ENCODE results near the gene CFAP46. TPM values are rescaled to one million over a fixed set of nuclear protein-coding genes. Genes with fewer than 3 reads are reported as not detected.

CFAP46 gene
- polyA plus RNA-seq: under 1 TPM; 0.40 to 0.73 TPM

DNA sequence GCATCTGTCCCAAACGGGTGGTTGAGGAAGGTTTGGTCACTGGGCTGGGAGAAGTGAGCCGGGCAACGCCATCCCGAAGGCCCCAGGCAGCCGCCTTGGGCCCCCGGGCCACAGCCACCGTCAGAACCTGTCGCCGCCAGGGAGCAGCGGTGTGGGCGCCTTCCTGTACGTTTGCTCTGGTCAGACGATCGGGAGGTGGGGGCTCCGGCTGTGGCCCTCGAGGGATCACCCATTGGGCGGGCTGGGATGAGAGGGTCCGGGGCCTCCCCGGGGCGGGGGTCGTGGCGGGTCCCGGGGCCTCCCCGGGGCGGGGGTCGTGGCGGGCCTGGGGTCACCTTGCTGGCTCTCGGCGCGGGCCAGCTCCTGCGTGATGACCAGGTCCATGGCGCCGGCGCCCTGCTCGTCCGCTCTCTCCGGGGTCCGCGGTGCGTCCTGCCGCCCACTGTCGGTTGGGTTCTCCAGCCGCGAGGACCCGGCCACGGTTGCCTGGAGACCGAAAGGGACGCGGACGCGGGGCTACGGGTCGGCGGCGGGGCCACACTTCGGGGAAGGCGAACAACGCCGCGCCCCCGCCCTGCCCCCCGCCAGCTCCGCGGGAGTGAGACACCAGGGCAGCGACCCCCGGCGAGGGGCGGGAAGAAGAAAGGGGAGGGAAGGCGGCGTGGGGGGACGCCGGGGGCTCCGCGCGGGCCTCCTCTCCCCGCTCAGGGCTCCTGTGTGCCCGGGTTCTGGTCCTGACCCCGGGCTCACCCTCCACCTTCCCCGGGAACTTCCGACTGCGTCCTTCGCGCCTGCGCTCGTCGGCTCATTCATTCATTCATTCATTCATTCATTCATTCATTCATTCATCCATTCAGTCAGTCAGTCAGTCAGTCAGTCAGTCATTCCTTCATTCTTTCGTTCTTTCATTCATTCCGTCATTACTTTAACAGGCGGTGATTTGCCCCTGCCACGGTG, at the start of gene CFAP46:
Gene CFAP46, minus strand, starts transcription at position 470 of the 957 bp plus-strand sequence. Its CDS starts 86 bp downstream, at position 384.
- no peaks in the 10 kb centered on the region for H3K4me1 ChIP-seq (ENCODE audit: control insufficient read depth in 2 of 2, insufficient read depth in 2 of 2, low read length in 1 of 2)
- H3K9me3 ChIP-seq (ENCODE audit: control insufficient read depth in 2 of 2, insufficient read depth in 1 of 2, low read depth in 1 of 2, low read length in 1 of 2): no peaks in the 10 kb centered on the region
- H3K4me3 ChIP-seq (ENCODE audit: low read depth in 1 of 2, low read length in 2 of 2): peak within 1 kb of the TSS; percentile 23 to 37
- WGBS, 2 donors: 3 to 5% methylated on average over 80 to 90 of the region's 90 CpGs
- no peak within 1 kb of the TSS for H3K27ac ChIP-seq (ENCODE audit: low read depth in 2 of 2, low read length in 1 of 2)
- peaks cover 0 to 3% of the 10 kb centered on the region in 2 donors for H3K27me3 ChIP-seq (ENCODE audit: control insufficient read depth in 1 of 2, insufficient read depth in 2 of 2, low read length in 2 of 2)
- no peaks in the 10 kb centered on the region for H3K36me3 ChIP-seq (ENCODE audit: control insufficient read depth in 2 of 2, insufficient read depth in 2 of 2, low read length in 1 of 2)

DNA sequence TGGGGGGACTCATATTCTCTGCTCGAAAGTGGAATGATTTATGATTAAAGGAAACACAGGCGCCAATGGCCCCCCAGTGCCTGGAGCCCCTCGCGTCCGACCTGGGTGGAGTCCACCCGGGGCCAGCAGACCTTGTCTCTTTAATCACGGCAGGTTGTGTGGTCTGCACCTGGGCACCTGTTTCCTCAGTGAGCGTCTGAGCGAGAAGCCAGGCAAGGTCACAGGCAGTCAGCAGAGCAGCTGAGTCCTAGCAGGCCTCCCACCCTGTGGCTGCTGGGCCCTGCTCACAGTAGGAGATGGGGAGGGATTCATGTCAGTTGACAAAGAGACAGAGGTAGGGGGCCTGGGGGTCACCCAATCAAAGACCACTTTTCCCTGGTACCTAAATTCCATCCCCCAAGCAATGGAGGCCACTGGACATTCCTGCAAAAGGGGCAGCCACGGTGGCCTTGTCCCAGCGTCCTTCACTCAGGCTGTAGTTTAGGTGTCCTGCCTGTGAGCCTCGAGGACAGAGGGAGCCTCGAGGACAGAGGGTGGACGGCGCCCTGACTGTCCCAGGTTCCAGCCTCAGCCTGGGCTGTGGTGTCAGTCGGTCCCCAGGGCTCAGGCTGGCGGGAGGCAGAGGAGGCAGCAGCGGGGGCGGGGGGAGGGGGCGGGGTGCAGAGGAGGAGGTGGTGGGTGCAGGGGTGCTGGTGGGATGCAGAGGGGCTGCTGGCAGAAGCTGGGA, 49.5 kb upstream of the CFAP46 start:
- H3K4me3 ChIP-seq (ENCODE audit: low read depth in 1 of 2, low read length in 2 of 2): no peak overlapping the region
- H3K27me3 ChIP-seq (ENCODE audit: control insufficient read depth in 1 of 2, insufficient read depth in 2 of 2, low read length in 2 of 2): no peaks in the 10 kb centered on the region
- 62 to 77% methylated on average over 17 to 20 of the region's 20 CpGs for whole genome bisulfite sequencing, 2 donors
- no peaks in the 10 kb centered on the region for H3K36me3 ChIP-seq (ENCODE audit: control insufficient read depth in 2 of 2, insufficient read depth in 2 of 2, low read length in 1 of 2)
- H3K9me3 ChIP-seq (ENCODE audit: control insufficient read depth in 2 of 2, insufficient read depth in 1 of 2, low read depth in 1 of 2, low read length in 1 of 2): no peaks in the 10 kb centered on the region
- H3K4me1 ChIP-seq (ENCODE audit: control insufficient read depth in 2 of 2, insufficient read depth in 2 of 2, low read length in 1 of 2): no peaks in the 10 kb centered on the region
- no peak overlapping the region for H3K27ac ChIP-seq (ENCODE audit: low read depth in 2 of 2, low read length in 1 of 2)

DNA sequence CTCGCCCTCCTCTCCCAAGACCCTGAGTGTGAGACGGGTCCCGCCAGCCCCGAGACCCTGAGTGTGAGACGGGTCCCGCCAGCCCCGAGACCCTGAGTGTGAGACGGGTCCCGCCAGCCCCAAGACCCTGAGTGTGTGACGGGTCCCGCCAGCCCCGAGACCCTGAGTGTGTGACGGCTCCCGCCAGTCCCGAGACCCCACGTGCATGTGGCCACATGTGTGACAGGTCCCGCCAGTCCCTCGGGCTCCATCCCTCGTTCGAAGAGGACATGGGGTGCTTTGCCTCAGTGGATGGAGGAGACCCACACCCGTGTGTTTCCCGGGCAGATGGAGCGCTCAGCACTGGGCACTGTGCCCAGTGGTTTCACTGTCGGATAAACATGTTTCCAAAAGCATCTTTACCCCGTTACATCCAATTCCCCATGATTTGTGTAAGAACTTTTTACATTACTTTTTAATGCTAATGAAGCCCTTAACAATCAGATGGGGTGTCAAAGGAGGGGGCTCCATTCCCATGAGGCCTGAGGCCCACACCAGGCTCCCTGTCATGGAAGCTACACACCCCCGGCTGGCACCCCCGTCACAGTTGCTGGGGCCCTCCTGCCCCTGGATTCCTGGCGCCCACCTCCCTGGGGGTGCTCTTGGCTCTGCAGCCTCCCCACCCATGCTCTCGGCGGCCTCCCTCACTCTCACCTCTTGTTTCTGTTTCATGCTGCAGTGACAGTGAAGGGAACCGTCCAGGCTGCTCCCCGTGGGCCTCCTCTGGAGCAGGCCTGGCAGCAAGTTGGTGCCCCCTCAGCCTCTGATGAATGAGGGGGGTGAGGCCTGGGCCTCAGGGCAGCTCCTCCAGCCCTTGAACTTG, 48.5 kb upstream of the CFAP46 start:
- Histone ChIP-seq H3K4me1 (ENCODE audit: control insufficient read depth in 2 of 2, insufficient read depth in 2 of 2, low read length in 1 of 2) (no peaks in the 10 kb centered on the region), H3K36me3 (ENCODE audit: control insufficient read depth in 2 of 2, insufficient read depth in 2 of 2, low read length in 1 of 2) (no peaks in the 10 kb centered on the region), H3K9me3 (ENCODE audit: control insufficient read depth in 2 of 2, insufficient read depth in 1 of 2, low read depth in 1 of 2, low read length in 1 of 2) (no peaks in the 10 kb centered on the region), H3K4me3 (ENCODE audit: low read depth in 1 of 2, low read length in 2 of 2) (no peak overlapping the region), H3K27ac (ENCODE audit: low read depth in 2 of 2, low read length in 1 of 2) (no peak overlapping the region), H3K27me3 (ENCODE audit: control insufficient read depth in 1 of 2, insufficient read depth in 2 of 2, low read length in 2 of 2) (no peaks in the 10 kb centered on the region)
- WGBS, 2 donors: 67 to 73% methylated on average over 32 of the region's 32 CpGs

DNA sequence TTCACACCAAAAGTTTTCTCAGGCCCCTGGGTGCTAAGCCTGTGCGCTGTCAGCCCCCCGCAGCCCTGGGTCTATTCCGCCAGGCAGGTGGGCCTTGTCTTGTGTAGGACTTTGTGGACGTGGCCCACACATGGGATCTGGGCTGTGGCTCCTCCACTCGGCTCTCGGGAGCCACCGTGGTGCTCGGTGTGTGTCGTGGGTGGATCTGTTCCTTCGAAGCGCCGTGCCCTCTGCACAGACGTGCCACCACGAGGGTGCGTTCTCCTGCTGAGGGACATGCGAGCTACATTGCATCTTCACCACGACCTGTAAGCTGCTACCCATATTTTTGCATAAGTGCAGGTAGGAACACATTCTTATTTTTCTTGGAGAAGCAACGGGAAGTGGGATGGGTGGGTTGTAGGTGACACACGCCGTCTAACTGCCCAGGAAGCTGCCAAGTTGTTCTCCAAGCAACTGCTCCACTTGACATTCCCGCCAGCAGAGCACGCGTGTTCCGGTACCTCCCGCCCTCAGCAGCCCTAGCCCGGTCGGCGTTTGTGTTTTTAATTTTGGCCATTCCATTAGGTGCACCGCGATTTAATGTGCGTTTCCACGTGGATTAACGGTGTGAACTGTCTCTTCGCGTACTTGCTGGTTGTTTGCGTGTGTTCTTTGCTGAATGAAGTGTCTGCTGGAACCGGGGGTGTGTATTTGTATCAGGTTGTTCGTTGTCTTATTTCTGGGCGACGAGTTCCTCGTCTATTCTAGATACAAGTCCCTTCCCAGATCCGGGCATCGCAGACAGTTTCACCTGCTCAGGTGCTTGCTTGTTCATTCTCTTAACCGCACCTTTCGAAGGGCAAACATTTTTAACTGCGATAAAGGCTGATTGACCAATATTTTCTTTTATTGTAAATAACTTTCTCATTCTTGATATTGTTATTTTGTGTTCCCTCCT, 47.4 kb upstream of the CFAP46 start:
- Histone ChIP-seq H3K36me3 (ENCODE audit: control insufficient read depth in 2 of 2, insufficient read depth in 2 of 2, low read length in 1 of 2) (no peaks in the 10 kb centered on the region), H3K9me3 (ENCODE audit: control insufficient read depth in 2 of 2, insufficient read depth in 1 of 2, low read depth in 1 of 2, low read length in 1 of 2) (no peaks in the 10 kb centered on the region), H3K4me3 (ENCODE audit: low read depth in 1 of 2, low read length in 2 of 2) (no peak overlapping the region), H3K27ac (ENCODE audit: low read depth in 2 of 2, low read length in 1 of 2) (no peak overlapping the region), H3K4me1 (ENCODE audit: control insufficient read depth in 2 of 2, insufficient read depth in 2 of 2, low read length in 1 of 2) (no peaks in the 10 kb centered on the region), H3K27me3 (ENCODE audit: control insufficient read depth in 1 of 2, insufficient read depth in 2 of 2, low read length in 2 of 2) (peaks cover 0 to 2% of the 10 kb centered on the region in 2 donors)
- WGBS, 2 donors: 89 to 90% methylated on average over 46 of the region's 46 CpGs

DNA sequence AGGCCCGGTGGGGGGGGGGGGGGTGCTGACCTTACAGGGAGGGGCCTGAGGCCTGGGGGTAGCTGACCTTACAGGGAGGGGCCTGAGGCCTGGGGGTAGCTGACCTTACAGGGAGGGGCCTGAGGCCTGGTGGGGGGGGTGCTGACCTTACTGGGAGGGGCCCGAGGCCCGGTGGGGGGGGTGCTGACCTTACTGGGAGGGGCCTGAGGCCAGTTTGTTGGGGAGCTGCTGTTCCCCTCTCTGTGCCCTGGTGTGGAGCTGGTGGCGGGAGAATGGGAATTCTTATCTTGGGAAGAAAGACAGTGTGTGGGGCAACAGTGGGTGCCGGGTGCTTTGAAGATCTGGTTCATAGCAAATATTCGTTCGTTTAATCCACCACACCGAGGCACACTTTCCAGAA, 46.6 kb upstream of the CFAP46 start:
- H3K4me1 ChIP-seq (ENCODE audit: control insufficient read depth in 2 of 2, insufficient read depth in 2 of 2, low read length in 1 of 2): no peaks in the 10 kb centered on the region
- 81 to 87% methylated on average over 7 to 8 of the region's 8 CpGs for WGBS, 2 donors
- H3K36me3 ChIP-seq (ENCODE audit: control insufficient read depth in 2 of 2, insufficient read depth in 2 of 2, low read length in 1 of 2): no peaks in the 10 kb centered on the region
- H3K27ac ChIP-seq (ENCODE audit: low read depth in 2 of 2, low read length in 1 of 2): no peak overlapping the region
- no peak overlapping the region for H3K4me3 ChIP-seq (ENCODE audit: low read depth in 1 of 2, low read length in 2 of 2)
- H3K27me3 ChIP-seq (ENCODE audit: control insufficient read depth in 1 of 2, insufficient read depth in 2 of 2, low read length in 2 of 2): peaks cover 0 to 2% of the 10 kb centered on the region in 2 donors
- H3K9me3 ChIP-seq (ENCODE audit: control insufficient read depth in 2 of 2, insufficient read depth in 1 of 2, low read depth in 1 of 2, low read length in 1 of 2): no peaks in the 10 kb centered on the region

DNA sequence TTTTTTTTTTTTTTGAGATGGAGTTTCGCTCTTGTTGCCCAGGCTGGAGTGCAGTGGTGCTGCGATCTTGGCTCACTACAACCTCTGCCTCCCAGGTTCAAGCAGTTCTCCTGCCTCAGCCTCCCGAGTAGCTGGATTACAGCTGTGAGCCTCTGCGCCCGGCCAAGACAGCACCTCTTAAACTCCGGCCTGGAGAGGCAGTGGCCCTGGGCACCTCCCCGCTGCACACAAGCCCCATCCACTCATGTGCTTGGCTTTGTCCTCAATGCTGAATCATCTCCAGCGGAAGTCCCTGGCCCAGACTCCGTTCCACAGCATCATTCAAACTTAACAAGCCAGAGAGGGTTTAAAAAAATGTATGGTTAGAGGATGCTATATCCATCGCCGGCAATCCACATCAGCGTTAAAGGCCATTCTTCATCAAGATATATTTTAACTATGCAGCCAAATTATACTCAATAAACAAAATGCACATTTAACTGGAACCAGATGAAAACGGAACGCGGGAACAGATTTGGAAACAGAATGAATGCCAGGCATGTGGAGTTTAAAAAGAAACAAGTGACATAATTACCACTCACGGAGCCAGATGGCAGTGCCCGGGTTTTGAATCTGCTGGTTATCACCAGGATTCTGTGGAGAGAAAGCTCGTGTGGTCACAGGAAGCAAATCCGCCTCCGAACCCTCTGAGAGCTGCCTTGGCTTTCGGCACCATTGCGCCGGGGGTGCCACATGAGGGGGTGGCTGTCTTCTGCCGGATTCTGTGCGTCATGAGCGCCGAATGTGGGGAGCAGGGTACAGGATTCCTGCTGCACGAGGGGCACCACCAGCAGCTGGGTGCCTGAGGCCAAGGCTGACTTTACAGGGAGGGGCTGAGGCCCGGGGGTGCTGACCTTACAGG, 45.6 kb upstream of the CFAP46 start:
- H3K36me3 ChIP-seq (ENCODE audit: control insufficient read depth in 2 of 2, insufficient read depth in 2 of 2, low read length in 1 of 2): no peaks in the 10 kb centered on the region
- H3K9me3 ChIP-seq (ENCODE audit: control insufficient read depth in 2 of 2, insufficient read depth in 1 of 2, low read depth in 1 of 2, low read length in 1 of 2): no peaks in the 10 kb centered on the region
- no peak overlapping the region for H3K4me3 ChIP-seq (ENCODE audit: low read depth in 1 of 2, low read length in 2 of 2)
- H3K27ac ChIP-seq (ENCODE audit: low read depth in 2 of 2, low read length in 1 of 2): no peak overlapping the region
- WGBS, 2 donors: 54 to 62% methylated on average over 29 of the region's 29 CpGs
- no peaks in the 10 kb centered on the region for H3K4me1 ChIP-seq (ENCODE audit: control insufficient read depth in 2 of 2, insufficient read depth in 2 of 2, low read length in 1 of 2)
- H3K27me3 ChIP-seq (ENCODE audit: control insufficient read depth in 1 of 2, insufficient read depth in 2 of 2, low read length in 2 of 2): peaks cover 0 to 2% of the 10 kb centered on the region in 2 donors

DNA sequence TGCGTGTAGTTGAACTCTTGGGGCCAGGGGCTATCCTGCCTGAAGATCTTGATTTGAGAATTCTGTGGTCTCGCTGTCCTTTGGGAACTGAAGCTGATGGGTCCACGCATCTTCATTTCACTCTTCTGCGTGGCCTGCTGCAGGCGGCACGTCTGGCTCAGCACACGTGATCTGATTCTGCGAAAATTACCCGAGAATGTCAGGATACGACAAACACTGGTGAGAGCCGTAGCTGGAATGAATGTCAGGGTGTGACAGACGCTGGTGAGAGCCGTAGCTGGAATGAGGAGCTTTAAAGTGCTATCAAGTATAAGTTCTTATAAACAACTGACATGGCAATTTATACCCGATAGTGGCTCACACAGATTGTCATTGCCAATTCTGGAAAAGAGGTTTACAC, 44.6 kb upstream of the CFAP46 start:
- Histone ChIP-seq H3K27ac (ENCODE audit: low read depth in 2 of 2, low read length in 1 of 2) (no peak overlapping the region), H3K9me3 (ENCODE audit: control insufficient read depth in 2 of 2, insufficient read depth in 1 of 2, low read depth in 1 of 2, low read length in 1 of 2) (no peaks in the 10 kb centered on the region), H3K27me3 (ENCODE audit: control insufficient read depth in 1 of 2, insufficient read depth in 2 of 2, low read length in 2 of 2) (peaks cover 0 to 2% of the 10 kb centered on the region in 2 donors), H3K4me1 (ENCODE audit: control insufficient read depth in 2 of 2, insufficient read depth in 2 of 2, low read length in 1 of 2) (no peaks in the 10 kb centered on the region), H3K36me3 (ENCODE audit: control insufficient read depth in 2 of 2, insufficient read depth in 2 of 2, low read length in 1 of 2) (no peaks in the 10 kb centered on the region), H3K4me3 (ENCODE audit: low read depth in 1 of 2, low read length in 2 of 2) (no peak overlapping the region)
- 72 to 81% methylated on average over 14 of the region's 14 CpGs for WGBS, 2 donors

DNA sequence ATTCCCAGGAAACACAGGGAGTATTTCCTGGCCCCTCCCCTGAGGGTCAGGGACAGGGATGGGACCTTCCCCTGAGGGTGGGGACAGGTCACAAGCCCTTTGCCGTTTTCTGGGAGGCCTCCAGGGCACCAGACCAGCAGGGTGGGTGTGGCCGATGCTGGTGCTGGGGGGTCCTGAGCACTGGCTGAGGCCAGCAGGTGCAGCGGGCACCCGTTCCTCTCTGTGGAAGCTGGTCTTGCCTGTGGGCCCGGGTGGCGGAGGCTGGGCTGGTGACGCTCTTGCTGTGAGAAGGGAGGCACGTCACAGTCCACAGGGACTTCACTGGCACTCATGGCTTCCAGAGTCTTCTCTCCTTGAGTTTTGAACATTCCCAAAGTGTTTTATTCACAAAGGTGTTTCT, 44.2 kb upstream of the CFAP46 start:
- Histone ChIP-seq H3K36me3 (ENCODE audit: control insufficient read depth in 2 of 2, insufficient read depth in 2 of 2, low read length in 1 of 2) (no peaks in the 10 kb centered on the region), H3K27ac (ENCODE audit: low read depth in 2 of 2, low read length in 1 of 2) (no peak overlapping the region), H3K9me3 (ENCODE audit: control insufficient read depth in 2 of 2, insufficient read depth in 1 of 2, low read depth in 1 of 2, low read length in 1 of 2) (no peaks in the 10 kb centered on the region), H3K4me3 (ENCODE audit: low read depth in 1 of 2, low read length in 2 of 2) (no peak overlapping the region), H3K4me1 (ENCODE audit: control insufficient read depth in 2 of 2, insufficient read depth in 2 of 2, low read length in 1 of 2) (no peaks in the 10 kb centered on the region), H3K27me3 (ENCODE audit: control insufficient read depth in 1 of 2, insufficient read depth in 2 of 2, low read length in 2 of 2) (peaks cover 0 to 2% of the 10 kb centered on the region in 2 donors)
- WGBS, 2 donors: 84% methylated on average over 8 of the region's 8 CpGs
